HG03432 (cell line): ENCODE measurements around the gene TLX1.
"Not testable (repeated sequence)": the region's sequence is repeated elsewhere in the genome, so short reads cannot be mapped to it uniquely, and the experiment has no call there.

Experiments
- ATAC-seq: cut with Tn5 transposase; IDR thresholded peaks from one replicate; pipeline ENCODE4 v1.9.1; 2021; ENCODE audit warnings: mild to moderate bottlenecking, moderate library complexity; ENCODE audit not compliant: unreplicated experiment

Gene TLX1

DNA sequence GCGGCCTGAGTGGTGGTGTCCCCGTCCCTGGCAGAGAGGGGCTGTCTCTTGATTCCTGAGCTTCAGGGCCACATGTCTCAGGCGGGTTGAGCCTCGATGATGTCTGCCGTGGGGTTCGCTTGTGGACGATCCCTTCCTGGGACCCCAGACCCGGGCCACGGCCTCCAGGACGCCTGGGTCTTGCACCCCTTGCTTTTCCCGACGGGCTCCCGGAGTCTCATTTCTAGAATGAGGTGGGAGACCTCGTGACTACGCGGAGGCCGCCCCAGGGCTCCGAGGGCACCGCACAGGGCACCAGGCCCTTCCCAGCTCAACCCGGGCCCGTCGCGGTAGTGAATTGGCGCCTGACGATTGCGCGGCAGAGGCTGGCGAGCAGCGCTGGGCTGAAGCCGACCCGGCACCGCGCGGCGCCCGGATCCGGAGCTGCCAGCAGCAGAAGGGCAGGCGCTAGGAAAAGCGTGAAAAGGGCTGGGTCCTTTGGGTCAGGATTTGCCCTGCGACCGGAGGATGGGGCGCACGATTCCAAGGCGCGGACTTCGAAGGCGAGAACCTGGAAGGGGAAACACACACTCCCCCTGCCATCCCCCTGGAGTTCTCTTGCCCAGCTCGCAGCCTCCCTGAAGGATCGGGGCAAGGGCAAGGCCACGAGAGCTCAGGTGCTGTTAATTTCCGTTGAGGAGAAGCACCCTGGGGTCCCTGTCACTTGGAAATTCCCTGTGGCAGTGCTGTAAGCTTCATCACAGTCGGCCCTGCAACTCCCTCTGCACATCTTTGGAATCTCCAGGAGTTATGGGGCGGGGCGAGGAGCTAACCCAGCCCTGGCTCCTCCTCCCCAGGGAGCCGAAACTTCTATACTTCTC, 15.5 kb downstream of the TLX1 start:
- no peak for ATAC-seq

GRCh38 chr10:101151395-101151794, 20.3 kb downstream of the TLX1 start:
- no peak for ATAC-seq

- no peak for ATAC-seq
Measured at GRCh38 chr10:101152316-101152715, 21.2 kb downstream of the TLX1 start.

GRCh38 chr10:101154506-101154905, 23.4 kb downstream of the TLX1 start:
- not testable (repeated sequence) for ATAC-seq

GRCh38 chr10:101155896-101156295, 24.8 kb downstream of the TLX1 start:
- no peak for ATAC-seq

- no peak for ATAC-seq
Measured at GRCh38 chr10:101157756-101158458, 26.8 kb downstream of the TLX1 start.

GRCh38 chr10:101158459-101159058, 27.5 kb downstream of the TLX1 start:
- no peak for ATAC-seq

DNA sequence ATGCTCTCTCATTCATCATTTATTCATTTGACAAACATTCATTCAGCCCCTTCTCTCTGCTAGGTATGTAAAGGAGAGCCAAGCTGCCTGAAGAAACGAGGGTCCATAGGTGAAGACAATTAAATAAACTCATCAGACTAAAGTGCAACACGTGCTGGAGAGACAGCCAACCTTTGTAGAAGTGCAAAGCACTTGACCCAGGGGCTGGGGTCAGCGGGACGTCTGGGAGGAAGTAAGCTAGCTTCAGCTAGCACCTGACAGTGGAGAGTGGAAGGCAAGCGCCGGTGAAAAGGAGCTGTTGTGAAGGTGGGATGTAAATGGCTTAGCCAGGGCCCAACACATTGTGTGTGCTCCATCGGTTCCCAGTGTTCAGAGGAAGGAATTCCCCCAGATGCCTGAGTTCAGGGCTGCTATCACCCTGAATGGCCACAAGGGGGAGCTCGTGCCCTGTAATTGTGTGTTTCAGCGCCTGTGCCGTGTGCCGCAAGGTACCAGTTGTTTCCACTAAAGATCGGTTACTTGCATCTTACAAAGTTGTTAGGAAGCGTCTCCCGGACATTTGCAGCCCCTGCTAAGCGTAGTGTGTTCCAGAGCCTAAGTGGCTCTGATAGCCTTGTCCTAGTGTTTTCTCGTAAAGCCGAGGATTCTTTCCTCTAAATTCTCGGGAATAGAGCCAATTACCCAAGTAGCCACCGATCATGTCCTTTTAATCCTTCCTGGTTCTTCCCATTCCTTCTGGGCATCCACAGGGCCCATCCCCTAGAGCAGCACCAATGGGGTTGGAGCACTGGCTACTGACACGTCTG, 30.6 kb downstream of the TLX1 start:
- peak; percentile 55 for ATAC-seq

DNA sequence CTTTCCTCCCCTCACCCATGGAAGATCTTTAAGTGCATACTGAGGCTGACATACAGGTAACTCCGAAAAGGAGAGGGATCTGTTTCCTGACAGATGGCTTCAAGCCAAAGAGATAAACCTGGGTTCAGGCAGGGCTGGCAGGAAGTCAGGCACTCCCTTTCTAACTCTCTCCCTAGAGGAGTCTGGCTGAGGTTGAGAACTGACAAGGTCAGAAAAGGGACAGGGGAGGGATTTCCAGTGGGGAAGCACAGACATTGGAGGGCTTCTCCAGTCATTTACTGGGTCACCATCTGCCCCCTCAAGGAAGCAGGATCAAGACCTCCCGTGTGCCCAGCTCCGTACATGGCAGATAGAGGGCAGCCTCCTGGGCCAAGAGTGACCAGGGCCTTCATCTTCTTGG, 31.6 kb downstream of the TLX1 start:
- ATAC-seq, result no peak

DNA sequence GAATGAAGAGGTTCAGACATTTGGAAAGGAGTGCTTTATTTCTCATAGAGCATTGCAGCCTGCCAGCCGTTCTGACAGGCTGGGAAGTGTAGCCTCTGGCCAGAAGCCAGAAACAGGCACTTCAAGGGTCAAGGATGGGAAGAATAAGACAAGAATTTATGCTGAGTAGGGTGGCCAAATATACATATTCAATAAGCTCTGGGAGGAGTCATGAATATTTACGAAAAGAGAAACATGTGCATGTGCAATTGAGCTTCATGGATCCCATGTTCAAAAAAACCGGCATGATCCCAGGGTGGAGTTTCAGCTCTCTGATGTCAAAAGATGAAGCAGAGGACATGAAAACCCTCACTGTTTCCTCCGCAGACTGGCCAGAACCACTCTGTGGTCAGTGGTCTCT, 32.9 kb downstream of the TLX1 start:
- ATAC-seq, result no peak

- ATAC-seq, result no peak
Measured at GRCh38 chr10:101165736-101166135, 34.6 kb downstream of the TLX1 start.

DNA sequence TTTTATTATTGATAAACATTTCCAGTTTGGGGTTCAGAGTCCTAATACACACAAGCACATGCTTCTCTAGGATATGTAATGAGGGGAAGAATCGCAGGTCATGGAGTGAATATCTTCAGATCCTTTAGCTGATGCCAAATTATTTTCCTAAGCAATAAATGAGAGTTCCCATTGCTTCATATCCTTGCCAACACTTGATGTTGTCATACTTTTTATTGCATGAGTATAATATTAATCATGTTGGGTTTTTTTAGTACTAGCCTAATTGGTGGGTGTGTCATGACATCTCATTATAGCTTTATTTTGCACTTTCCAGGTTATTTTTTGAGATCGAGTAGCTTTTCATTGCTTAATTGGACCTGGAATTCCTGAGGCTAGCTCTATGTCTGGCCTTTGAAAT, 35.3 kb downstream of the TLX1 start:
- ATAC-seq, result no peak

DNA sequence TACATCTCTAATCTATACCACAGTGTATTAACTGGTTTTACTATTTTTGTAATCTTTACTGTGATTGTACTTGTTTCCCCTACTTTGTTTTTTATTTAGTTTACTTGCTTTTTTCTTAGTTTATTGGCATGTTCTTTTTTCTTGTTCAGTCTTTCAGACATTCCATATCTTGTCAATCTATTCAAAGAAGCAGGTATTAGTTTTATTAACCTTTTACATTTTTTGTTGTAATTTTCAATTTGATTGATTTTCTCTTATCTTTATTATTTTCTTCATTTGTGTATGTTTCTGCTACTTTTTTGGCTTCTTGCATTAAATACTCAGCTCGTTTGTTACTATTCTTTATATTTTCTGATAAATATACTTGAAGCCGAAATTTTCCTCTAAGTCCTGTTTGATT, 41.6 kb downstream of the TLX1 start:
- no peak for ATAC-seq

DNA sequence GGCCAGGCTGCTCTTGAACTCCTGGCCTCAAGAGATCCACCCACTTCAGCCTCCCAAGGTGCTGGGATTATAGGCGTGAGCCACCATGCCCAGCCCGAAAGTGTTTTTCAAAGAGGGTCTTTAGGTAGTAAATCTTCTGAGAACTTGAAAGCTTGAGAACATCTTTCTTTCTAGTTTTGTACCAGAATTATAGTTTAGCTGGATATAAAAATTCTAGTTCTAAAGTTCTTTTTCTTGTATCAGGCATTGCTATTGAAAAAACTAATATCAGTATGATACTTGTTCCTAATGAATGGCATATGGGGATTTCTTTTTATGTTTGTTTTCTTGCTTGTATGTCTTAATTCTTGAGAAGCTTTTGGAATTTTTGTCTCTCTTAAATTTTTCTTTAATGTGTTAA, 43.2 kb downstream of the TLX1 start:
- ATAC-seq, result no peak

DNA sequence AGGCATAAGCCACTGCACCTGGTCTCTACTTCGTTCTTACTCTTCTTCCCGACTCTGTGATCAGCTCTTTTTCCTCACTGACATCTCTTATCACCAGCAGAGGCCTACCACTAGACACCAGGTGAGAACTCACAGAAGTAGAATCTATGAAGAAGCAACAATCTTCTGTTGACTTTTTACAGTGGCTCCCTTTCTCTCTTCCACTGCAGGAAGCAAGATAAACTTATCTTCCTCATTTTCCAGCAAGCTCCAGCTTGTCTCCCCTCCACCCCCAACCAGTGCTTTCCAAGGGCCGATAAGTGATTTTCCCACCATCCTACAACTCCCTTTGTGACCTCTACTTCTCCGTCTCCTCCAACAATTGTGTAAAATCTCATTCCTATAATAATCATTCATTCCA, 45.5 kb downstream of the TLX1 start:
- ATAC-seq, result no peak

DNA sequence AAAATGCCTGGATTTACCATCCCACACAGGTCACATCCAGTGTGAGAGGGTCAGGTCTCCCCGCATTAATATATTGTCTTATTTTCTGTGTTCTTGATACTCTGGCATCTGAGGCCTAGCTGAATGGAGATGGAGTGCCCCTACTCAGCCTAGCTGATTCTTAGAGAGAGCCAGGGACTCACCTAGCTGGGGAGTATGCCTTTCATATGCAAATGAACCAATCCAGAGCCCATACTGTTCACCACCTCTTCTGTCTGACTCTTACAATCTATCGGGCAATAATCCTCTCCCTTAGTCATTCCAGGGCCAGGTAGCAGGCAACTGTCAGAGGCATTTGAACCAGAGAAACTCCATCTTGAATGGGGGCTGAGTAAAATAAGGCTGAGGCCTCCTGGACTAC, 51.8 kb downstream of the TLX1 start:
- ATAC-seq, result no peak

DNA sequence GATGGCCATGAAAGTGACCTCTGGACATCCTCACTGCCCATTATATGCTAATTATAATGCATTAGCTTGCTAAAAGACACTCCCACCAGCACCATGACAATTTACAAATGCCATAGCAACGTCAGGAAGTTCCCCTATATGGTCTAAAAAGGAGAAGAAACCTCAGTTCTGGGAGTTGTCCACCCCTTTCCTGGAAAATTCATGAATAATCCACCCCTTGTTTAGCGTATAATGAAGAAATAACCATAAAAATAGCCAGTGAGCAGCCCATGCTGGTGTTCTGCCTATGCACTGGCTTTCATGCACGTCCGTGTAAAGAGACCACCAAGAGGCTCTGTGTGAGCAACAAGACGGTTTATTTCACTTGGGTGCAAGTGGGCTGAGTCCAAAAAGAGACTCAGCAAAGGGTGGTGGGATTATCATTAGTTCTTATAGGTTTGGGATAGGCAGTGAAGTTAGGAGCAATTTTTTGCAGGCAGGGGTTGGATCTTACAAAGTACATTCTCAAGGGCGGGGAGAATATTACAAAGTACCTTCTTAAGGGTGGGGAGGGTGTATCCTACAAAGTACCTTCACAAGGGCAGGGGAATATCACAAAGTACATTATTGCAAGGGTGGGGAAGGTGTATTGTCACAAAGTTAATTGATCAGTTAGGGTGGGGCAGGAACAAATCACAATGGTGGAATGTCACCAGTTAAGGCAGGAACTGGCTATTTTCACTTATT, 52.5 kb downstream of the TLX1 start:
- ATAC-seq, result no peak
